ENCODE measurements around the gene GALNTL6. TPM values are rescaled to one million over a fixed set of nuclear protein-coding genes. Genes with fewer than 3 reads are reported as not detected.

GALNTL6 gene
- total RNA-seq, 1 donor from 2014 or later: not detected

DNA sequence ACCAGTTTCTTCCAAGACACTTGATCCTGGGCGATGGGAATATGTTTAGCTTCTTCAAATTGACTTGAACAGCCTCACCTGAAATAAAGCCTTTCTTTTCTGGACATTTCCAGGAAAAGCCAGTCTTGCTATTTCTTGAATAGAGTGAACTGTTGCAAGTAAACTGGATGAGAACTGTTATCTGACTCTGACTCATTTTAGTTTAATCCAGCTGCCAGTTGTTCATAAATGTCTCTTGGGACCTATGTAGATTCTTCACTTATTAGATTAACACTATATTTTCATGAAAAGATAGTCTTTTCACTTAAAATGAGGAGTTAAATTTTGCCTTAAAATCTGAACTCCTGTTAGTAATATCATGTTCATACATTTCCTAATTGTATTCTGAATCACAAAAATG is 740.0 kb downstream of the GALNTL6 start:
- H3K9me3 ChIP-seq: no peaks in the 10 kb centered on the region
- no peak overlapping the region for H3K27ac ChIP-seq
- no peak overlapping the region for H3K4me3 ChIP-seq
- TF ChIP-seq, protein P1, sequence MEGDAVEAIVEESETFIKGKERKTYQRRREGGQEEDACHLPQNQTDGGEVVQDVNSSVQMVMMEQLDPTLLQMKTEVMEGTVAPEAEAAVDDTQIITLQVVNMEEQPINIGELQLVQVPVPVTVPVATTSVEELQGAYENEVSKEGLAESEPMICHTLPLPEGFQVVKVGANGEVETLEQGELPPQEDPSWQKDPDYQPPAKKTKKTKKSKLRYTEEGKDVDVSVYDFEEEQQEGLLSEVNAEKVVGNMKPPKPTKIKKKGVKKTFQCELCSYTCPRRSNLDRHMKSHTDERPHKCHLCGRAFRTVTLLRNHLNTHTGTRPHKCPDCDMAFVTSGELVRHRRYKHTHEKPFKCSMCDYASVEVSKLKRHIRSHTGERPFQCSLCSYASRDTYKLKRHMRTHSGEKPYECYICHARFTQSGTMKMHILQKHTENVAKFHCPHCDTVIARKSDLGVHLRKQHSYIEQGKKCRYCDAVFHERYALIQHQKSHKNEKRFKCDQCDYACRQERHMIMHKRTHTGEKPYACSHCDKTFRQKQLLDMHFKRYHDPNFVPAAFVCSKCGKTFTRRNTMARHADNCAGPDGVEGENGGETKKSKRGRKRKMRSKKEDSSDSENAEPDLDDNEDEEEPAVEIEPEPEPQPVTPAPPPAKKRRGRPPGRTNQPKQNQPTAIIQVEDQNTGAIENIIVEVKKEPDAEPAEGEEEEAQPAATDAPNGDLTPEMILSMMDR (IDR thresholded peaks at IDR 0.05): no peak
- no peaks in the 10 kb centered on the region for H3K4me1 ChIP-seq
- no peaks in the 10 kb centered on the region for H3K36me3 ChIP-seq
- no peaks in the 10 kb centered on the region for H3K27me3 ChIP-seq
- intact Hi-C loops (cut with DNase I): no loop called here
- DNase-seq (ENCODE audit: low spot score in 2 of 2): no peak

DNA sequence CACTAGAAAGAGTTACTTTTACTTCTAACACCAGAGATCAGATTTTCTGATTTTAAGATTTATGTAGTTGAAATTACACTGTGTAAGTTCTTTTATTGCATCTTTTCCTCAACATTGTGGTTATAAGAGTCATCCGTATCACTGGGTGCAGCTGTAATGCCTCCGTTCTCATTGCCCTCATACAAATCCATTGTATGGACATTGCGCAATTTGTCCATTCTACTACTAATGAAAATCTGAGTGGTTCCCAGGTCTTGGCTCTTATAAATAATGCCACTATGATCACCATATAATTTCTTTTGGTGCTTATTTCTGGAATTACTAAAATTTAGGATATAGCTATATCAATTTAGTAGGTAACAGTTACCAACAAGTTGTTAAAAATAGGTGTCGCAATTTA is 741.4 kb downstream of the GALNTL6 start:
- TF ChIP-seq, protein P1 (IDR thresholded peaks at IDR 0.05): no peak
- Histone ChIP-seq H3K27me3 (no peaks in the 10 kb centered on the region), H3K4me1 (no peaks in the 10 kb centered on the region), H3K4me3 (no peak overlapping the region), H3K36me3 (no peaks in the 10 kb centered on the region), H3K27ac (no peak overlapping the region), H3K9me3 (no peaks in the 10 kb centered on the region)
- intact Hi-C loops (cut with DNase I): no loop called here
- DNase-seq (ENCODE audit: low spot score in 2 of 2): no peak

DNA sequence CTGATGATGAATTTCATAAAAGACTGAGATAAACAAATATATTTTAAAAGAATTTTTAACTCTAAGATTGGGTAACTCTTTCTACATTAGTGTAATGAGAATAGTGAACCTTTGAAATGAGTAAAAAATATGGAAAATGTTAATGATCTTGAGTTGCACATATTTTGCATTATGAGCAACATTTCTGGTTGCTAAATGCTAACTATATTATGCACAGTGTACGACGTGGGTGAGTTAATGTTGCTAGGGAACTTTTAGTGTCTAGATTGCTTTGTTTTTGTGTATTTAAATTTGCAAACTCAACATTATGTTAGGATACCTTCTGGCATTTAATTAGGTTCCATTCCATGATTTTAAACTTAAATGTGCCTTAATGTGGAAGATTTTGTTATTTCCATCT is 742.5 kb downstream of the GALNTL6 start:
- Histone ChIP-seq H3K27ac (no peak overlapping the region), H3K36me3 (no peaks in the 10 kb centered on the region), H3K4me3 (no peak overlapping the region), H3K4me1 (no peaks in the 10 kb centered on the region), H3K9me3 (no peaks in the 10 kb centered on the region), H3K27me3 (no peaks in the 10 kb centered on the region)
- TF ChIP-seq, protein P1 (IDR thresholded peaks at IDR 0.05): no peak
- intact Hi-C loops (cut with DNase I): no loop called here
- DNase-seq (ENCODE audit: low spot score in 2 of 2): no peak

DNA sequence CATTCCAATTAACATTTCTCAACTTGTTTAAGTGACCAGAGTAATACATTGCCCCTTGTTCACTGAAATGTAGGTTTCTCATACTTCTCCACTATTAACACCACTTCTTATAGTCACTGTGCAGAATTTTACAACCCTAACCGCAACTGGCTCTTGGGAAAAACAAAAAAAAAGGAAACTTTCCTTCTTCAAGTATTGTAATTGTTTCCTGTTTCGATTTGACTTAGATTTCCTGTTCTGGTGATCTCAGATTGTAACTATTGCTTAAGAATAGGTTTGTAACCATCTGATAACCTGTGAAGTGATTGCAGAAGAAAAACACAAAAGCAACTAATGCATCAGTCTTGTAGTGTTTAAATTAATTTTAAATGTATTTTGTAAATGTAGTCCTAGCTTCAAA is 760.7 kb downstream of the GALNTL6 start:
- Histone ChIP-seq H3K27me3 (no peaks in the 10 kb centered on the region), H3K4me1 (no peaks in the 10 kb centered on the region), H3K36me3 (no peaks in the 10 kb centered on the region), H3K9me3 (no peaks in the 10 kb centered on the region), H3K4me3 (no peak overlapping the region), H3K27ac (no peak overlapping the region)
- no peak for DNase-seq (ENCODE audit: low spot score in 2 of 2)
- TF ChIP-seq, protein P1 (IDR thresholded peaks at IDR 0.05): no peak
- intact Hi-C loops (cut with DNase I): no loop called here

DNA sequence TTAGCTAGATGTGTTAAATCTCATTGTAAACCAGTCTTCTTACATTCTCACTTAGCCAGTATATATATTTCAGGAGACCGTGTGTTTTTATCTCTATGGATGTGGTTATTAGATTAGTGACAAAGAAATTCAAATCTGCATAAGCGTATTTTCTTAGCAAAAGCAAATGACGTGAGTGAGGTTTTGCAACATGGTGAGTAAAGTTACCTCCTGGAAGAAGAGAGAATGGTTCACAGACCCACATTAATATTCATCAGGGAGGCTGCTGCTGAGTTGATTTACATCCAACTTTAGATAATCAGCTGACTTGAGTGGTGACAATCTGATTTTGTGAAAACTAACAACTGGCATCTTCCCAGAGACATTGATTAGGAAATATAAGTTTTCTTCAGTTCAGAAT is 765.5 kb downstream of the GALNTL6 start:
- H3K4me1 ChIP-seq: no peaks in the 10 kb centered on the region
- H3K27me3 ChIP-seq: no peaks in the 10 kb centered on the region
- intact Hi-C loops (cut with DNase I): no loop called here
- H3K9me3 ChIP-seq: no peaks in the 10 kb centered on the region
- DNase-seq (ENCODE audit: low spot score in 2 of 2): no peak
- TF ChIP-seq, protein P1 (IDR thresholded peaks at IDR 0.05): no peak
- H3K4me3 ChIP-seq: no peak overlapping the region
- no peak overlapping the region for H3K27ac ChIP-seq
- no peaks in the 10 kb centered on the region for H3K36me3 ChIP-seq

DNA sequence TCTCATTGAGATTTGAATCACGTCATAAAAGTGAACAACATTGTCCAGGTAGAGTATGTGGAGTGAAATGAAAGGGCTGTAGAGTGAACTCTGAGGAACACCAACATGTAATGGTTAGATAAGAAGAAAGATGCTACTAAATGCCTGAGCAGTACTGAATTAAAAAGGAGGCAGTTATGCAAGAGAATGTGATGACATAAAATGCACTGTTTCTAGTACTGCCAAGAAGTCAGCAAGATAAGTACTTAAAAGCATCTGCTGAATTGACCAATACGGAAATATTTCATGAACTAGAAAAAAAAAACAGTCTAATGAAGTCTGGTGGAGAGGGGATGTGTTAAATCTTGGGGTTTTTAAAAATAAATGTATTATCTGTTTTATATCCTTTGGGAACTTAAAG is 771.6 kb downstream of the GALNTL6 start:
- intact Hi-C loops (cut with DNase I): no loop called here
- no peak for DNase-seq (ENCODE audit: low spot score in 2 of 2)

More for the DNA sequence above, 771.6 kb downstream of the GALNTL6 start:
- Histone ChIP-seq H3K9me3 (no peaks in the 10 kb centered on the region), H3K27ac (no peak overlapping the region), H3K27me3 (no peaks in the 10 kb centered on the region), H3K4me3 (no peak overlapping the region), H3K4me1 (no peaks in the 10 kb centered on the region), H3K36me3 (no peaks in the 10 kb centered on the region)
- TF ChIP-seq, protein P1 (IDR thresholded peaks at IDR 0.05): no peak
